DMS79 treated with DMSO at 0.1 percent for 48 hours (cell line): ENCODE results near the gene ZNF507.

ENCODE experiments used
- DNase-seq: peaks from one replicate; lab custom pipeline; 2025; lab: John Stamatoyannopoulos, UW

ZNF507 gene

GRCh38 chr19:32345261-32346207 is at the start of gene ZNF507:
TSS of gene ZNF507 (plus strand) at chr19:32345610. CDS start at chr19:32352831, 7,221 bp downstream.
- peak; percentile 76 for DNase-seq

DNA sequence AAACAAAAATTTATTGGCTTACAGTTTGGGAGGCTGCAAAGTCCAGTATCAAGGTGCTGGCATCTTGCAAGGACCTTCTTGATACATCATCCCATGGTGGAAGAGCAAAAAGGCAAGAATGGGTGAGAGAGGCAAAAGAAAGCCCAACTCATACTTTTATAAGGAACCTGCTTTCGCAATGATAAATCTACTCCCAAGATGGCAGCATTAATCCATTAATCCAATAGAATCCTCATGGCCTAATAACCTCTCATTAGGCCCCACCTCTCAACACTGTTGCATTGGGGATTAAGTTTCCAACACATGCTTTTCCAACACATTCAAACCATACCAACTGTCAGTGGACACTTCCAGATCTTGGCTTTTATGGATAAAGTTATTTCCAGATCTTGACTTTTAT is 48.7 kb upstream of the ZNF507 start:
- DNase-seq = no peak

DNA sequence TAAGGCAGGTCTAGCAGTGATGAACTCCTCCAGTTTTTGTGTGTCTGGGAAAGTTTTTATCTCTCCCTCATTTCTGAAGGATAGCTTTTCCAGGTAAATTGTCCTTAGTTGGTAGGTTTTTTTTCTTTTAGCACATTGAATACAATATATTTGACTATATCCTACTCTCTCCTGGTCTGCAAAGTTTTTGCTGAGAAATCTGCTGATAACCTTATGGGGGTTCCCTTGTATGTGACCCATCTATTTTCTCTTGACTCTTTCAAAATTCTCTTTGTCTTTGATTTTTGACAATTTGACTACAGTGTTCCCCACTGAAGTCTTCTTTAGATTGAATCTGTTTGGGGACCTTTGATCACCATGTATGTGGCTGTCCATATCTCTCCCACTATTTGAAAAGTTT is 42.6 kb upstream of the ZNF507 start:
- no peak for DNase-seq

DNA sequence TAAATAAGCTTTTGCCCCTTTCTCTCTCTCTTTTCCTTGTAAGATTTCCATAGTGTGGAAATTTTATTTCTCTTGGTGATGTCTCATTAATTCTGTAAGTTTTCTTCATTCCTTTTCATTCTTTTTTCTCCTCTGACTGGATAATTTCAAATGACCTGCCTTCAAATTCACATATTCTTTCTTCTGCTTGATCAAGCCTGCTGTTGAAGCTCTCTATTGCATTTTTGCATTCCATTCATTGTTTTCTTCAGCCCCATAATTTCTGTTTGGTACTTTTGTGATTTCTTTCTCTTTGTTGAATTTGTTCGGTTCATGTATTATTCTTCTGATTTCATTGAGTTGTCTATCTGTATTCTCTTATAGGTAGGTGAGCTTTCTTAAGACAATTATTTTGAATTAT is 42.2 kb upstream of the ZNF507 start:
- DNase-seq = no peak

DNA sequence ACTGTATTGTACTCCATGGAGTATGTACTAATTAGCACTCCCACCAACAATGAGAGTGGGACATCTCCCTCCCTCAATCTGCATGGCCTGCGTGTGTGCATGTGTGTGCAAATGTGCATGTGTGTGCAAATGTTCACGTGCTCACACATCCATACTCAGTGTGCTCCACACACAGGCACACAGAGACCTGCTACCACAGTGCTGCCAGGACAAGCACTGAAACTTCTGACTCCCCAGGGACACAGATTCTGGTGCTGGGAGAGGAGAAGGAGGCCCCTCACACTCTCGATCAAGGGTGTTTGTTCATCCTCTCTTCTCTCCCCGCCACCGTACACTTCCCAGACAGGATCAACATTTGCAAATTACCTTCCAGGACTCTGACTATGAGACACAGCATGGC is 37.8 kb upstream of the ZNF507 start:
- no peak for DNase-seq

- no peak for DNase-seq
Observed at GRCh38 chr19:32308431-32309077, 36.9 kb upstream of the ZNF507 start.

- DNase-seq = no peak
Observed at GRCh38 chr19:32309711-32310390, 35.6 kb upstream of the ZNF507 start.

- DNase-seq = no peak
Observed at GRCh38 chr19:32311371-32311770, 34.0 kb upstream of the ZNF507 start.

GRCh38 chr19:32313569-32314265 is 31.7 kb upstream of the ZNF507 start:
- DNase-seq = no peak

- DNase-seq = no peak
Observed at GRCh38 chr19:32316034-32316433, 29.4 kb upstream of the ZNF507 start.

- no peak for DNase-seq
Observed at GRCh38 chr19:32317086-32317485, 28.3 kb upstream of the ZNF507 start.

GRCh38 chr19:32318884-32319520 is 26.4 kb upstream of the ZNF507 start:
- no peak for DNase-seq

DNA sequence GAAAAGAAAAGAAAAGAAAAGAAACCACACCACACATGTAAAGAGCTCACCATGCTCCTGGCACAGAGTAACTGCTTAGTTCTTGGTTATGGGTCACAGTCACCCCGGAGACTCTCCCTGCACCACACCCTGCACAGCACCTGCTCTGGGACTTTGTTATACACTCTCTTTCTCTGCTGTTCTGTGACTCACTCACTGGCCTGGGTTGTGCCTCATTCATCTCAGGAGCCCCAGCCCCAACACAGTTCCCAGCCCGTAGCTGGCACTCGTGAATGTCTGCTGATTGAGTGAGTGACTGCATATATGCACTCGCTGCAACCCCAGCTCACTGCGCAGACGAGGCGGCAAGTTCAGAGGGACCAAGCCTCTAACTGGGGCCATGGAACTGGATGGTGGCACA is 22.9 kb upstream of the ZNF507 start:
- no peak for DNase-seq

- peak; percentile 92 for DNase-seq
Observed at GRCh38 chr19:32324631-32325285, 20.7 kb upstream of the ZNF507 start.

DNA sequence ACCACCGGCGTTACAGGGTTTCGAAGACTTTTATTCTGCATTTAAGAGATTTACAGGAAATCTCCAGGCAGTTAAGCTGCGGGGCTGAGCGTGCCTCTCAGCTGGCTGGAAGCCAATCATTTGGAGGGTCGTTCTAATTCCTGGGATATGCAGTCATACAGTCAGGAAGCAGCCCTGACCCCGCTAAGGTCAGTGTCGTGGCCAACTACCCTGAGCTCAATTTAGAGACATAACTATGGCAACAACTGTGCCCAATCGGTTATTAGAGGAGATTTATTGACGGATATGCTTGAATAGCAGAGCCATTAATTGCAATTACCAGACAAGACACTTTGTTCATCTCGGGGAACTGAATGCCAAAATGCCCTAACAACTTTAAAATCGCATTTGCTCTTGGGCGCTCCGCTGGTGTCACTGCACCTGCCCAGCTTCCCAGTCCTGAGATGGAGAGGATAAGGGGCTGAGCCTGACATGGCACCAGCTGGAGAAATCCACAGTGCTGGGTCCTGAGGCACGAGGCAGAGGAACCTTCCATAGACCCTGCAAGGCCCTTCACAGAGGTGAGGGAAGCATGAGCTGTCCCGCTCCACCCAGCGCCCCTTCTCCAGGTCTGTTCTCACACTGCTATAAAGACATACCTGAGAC is 15.1 kb upstream of the ZNF507 start:
- DNase-seq = no peak

DNA sequence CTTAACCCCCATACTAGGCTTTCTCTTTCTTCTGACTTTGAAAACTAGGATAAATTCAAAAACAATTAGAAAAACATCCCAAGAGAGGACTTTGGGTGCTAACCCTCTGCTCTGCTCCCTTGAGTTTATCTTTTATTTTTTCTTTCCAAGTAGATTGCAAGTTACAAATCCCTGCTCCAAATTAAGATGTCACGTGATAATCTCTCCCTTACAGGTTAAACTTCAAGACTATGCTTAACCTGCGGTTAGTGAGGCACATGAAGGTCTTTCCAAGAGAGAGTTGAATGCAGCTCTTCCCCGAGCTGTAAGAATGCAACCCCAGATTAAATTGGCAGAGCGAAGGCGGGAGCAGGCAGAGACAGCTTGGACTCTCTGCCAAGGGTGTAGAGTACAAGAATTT is 12.2 kb upstream of the ZNF507 start:
- no peak for DNase-seq

- DNase-seq = no peak
Observed at GRCh38 chr19:32336259-32337083, 8.9 kb upstream of the ZNF507 start.

- no peak for DNase-seq
Observed at GRCh38 chr19:32337084-32337808, 8.2 kb upstream of the ZNF507 start.

DNA sequence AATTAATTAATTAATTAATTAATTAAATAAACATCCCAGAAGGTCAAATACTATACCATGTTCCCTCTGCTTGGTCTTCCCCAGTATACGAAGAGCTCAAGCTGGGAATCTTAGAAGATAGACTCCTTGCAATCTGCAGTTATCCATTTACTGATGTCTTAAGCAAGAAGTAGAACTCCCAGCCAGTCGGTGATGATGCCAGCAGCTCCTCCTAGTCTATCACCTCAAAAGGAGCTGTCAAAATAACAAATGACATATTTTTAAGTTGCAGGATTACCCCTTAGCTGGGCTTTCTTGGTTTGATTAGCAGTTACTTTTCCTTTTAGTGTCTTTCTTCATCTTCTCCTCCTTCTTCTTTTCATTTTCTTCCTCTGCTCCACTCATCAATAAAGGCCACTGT is 6.0 kb upstream of the ZNF507 start:
- no peak for DNase-seq
